ENCODE results near the gene GP9.
"Not testable (repeated sequence)": the region's sequence is repeated elsewhere in the genome, so short reads cannot be mapped to it uniquely, and the experiment has no call there.

GP9 gene

DNA sequence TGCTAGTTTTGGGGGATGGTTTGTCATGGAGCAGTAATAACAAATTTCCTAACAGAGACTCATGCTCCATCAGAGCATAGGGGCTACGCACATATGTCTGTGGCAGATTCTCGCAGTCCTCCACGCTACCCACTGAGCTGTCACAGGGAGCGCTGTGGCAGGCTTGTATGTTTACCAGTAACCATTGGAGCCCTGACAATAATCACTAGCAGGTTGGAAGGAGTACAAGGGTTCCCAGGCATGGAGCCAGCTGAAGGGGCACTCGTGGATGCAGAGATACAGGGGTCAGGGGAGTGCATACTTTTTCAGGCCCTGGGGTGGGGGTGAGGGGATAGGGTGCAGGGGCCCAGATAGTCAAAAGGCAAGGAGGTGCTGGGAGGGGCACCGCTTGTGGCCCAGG is 7.9 kb upstream of the GP9 start:
- no peak for DNase-seq

DNA sequence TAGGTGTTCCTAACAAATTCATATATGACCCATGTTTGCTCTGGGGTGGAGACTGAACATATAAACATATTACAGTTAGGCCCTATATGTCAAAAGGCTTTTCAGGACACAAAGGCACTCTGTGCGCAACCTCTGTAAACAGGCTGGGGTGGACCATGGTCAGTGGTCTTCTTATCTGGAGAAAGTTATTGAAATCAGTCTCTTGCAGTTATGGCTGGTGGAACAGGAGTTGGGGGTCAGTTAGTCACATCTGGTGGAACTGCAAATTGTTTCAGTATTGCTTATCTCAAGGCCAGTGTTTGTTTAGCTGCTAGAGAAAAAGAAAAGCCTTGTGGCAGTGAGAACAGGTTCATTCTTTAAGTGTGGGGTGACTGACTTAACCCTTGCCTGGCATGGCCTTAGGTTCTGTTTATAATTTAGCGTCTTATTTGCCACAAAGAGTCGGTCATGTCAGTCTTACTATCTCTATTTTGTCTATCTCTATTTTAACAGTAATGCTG is 5.9 kb upstream of the GP9 start:
- no peak for DNase-seq

DNA sequence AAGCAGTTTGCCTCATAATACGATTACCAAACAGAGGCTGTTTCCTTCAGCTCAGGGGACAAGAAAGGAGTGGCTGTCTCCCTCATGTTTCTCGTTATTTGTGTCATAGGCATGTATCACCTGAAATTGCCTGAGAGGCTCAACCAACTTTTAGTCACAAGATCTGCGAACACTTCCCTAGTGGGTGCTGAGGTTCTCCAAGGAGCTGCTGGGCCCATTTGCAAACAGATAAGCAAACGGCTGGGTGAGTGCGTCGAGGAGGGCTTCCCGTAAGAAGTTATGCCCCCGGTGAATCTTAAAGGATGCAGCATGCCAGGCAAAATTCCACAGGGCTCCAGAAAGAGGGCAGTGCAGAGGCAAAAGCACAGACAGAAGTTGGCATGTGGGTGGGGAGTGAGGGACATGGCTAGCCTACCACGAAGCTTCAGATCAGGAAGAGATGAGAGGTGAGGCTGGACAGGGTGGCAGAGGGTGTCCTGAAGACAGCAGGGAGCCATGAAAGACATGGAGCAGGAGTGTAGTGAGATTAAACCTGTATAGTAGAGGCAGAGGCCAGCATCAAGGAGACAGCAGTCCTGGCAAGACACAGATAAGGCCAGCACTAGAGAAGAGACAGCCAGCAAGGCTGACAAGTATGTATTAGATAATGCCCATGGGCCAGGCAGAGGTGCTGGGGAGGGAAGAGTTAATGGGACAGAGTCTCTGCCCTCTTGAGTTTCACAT is 4.0 kb upstream of the GP9 start:
- no peak for DNase-seq

- no peak for DNase-seq
These were observed 3.3 kb upstream of the GP9 start for GRCh38 chr3:129057249-129057648.

GRCh38 chr3:129058441-129059200 is 2.0 kb upstream of the GP9 start:
- no peak for DNase-seq

DNA sequence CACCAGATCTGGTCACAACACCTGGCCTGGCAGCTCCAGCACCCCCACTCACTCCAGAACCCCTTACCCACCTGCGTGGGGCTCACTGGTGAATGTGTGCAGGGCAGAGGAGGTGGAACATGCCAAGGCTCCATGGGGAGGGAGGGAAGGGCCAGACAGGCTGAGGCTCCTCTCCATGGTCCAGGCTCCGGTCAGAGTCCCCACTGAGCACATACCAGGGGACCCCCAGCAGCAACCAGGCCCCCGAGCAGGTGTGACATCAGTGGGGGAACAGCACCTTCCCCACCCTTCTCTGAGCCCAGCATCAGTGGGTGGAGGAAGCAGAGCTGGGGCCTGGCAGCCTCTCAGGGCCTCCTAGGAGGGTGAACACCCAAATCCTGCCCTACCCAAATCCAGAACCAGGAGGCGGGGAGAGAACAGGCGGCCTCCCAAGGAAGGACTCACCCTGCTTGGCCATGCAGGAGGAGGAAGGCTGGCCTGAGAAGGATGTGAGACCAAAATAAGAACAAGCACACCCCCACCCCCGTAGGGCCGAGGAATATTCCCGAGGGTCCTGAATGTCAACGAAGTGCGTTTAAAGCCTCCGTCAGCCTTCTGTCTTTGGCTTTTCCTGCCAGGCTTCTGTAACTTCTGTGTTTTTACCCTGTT is 1.1 kb upstream of the GP9 start:
- DNase-seq, result no peak

DNA sequence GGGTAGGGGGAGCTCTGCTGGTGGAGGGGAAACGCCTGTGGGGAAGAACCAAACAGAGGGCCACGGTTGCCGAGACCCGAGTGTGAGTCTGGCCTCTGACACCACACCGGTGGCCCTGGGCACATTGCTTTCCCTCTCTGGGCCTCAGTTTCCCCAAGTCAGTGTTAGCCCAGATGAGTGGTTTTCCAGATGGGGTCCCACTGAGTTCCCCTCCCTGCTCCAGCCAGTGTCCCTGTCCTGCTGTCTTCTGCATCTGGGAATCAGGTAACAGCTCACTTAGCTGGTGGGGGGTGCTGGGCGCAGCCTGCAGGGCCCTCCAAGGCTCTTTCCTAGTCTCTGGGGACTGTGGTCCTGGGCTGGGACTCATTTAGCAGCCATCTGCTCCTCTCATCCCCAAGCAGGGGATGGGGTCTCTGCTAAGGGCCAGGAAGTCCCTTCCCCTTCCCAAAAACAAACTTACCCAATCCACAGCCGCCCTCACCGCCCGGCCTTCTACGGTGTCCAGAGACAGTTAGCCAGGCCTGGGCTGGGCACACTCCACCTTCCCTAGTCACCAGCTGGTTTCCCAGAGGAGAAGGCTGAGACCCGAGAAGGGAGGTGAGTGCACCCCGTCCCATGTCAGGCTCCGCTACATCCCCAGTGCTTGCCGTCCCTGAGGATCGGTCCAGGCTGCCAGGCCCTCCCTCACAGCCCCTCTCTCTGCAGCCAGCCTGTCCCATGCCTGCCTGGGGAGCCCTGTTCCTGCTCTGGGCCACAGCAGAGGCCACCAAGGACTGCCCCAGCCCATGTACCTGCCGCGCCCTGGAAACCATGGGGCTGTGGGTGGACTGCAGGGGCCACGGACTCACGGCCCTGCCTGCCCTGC is 676 bp downstream of the GP9 start:
- DNase-seq, result no peak

DNA sequence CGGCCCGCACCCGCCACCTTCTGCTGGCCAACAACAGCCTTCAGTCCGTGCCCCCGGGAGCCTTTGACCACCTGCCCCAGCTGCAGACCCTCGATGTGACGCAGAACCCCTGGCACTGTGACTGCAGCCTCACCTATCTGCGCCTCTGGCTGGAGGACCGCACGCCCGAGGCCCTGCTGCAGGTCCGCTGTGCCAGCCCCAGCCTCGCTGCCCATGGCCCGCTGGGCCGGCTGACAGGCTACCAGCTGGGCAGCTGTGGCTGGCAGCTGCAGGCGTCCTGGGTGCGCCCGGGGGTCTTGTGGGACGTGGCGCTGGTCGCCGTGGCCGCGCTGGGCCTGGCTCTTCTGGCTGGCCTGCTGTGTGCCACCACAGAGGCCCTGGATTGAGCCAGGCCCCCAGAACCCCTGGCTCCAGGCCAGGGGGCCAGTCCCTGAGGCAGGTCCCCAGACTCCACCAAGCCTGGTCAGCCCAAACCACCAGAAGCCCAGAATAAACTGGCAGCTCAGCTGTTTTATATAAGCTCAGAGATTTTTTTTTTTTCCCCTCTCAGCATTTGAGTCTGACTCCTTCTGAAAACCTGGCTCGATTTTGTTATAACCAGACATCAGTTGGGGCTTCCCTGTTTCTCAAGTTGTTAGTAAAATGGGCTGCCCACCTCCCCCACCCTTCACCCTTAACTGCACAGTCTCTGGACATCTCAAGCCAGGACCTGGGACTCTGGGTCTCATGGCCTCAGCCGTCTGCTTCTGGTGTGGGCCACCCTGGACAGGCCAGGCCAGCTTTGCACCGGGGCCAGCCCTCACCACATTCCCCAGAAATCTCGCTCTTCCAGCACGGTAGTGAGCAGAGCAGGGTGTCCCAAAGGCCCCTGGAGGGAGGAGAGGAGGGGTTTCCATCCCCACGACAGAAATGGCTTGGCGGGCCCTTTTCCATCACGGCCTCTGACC is 1.6 kb downstream of the GP9 start:
- DNase-seq, result no peak

GRCh38 chr3:129063091-129063640 is 2.6 kb downstream of the GP9 start:
- no peak for DNase-seq

DNA sequence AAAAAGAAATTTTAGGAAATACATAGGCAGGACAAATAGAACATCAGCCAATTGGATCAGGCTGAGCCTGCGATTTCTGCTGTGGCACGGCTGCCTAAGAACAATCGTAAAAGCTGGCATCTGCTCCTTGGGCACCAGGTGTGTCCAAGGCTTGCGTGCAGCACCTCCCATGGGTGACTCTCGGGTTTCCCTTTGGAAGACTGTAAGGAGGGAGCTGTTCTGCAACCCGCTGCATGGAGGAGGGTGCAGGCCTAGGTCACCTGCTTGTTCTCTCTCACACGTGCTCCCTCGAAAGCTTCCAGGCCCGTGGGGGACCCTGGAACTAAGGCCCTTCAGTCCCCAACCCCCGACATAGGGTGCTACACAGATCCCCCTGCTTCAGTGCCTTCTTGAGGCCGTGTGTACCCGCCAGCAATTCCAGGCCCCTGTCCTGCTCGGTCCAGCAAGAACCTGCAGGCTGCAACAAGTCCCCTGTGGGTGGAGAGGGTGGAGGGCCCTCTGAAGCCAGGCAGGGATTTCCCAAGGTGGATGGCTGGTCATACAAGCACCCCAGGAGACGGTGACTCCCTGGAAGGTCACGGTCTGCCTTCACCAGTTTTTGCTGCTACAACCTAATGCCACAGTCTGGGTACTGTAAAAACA is 3.4 kb downstream of the GP9 start:
- no peak for DNase-seq

DNA sequence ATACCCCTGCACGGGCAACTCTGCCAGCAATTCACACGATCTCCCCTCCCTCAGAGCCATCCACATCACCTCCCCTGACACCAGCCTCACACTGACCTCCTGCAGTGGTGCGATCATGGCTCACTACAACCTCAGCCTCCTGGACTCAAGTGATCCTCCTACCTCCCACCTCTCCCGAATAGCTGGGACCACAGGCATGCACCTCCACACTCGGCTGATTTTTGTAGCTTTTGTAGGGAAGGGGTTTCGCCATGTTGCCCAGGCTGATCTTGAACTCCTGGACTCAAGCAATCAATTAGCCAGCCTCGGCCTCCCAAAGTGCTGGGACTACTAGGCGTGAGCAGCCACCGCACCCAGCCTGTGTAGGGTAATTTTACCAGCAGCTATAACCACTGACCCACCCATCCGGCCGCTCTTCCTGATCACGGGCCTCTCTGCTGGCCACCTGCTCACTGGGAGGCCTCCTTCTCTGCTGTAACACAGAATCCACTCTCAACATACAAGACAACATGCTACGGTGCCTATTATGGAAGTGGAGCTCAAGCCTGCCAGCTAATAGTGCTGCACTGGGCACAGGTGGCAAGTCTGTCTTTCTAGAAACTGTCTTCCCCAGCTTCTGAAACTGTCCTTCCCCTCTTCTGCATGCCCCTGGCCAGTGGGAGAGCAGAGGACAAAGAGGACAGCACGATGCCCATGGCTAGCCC is 4.6 kb downstream of the GP9 start:
- no peak for DNase-seq

- no peak for DNase-seq
These were observed 5.1 kb downstream of the GP9 start for GRCh38 chr3:129065720-129066073.

DNA sequence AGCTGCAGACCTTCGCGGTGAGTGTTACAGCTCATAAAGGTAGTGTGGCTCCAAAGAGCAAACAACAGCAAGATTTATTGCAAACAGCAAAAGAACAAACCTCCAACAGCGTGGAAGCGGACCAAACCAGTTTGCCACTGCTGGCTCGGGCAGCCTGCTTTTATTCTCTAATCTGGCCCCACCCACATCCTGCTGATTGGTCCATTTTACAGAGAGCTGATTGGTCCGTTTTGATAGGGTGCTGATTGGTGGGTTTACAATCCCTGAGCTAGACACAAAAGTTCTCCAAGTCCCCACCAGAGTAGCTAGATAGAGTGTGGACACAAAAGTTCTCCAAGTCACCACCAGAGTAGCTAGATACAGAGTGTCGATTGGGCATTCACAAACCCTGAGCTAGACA is 7.1 kb downstream of the GP9 start:
- not testable (repeated sequence) for DNase-seq

- DNase-seq, result no peak
These were observed 7.8 kb downstream of the GP9 start for GRCh38 chr3:129068291-129068886.

- not testable (repeated sequence) for DNase-seq
These were observed 8.9 kb downstream of the GP9 start for GRCh38 chr3:129069313-129070085.

DNA sequence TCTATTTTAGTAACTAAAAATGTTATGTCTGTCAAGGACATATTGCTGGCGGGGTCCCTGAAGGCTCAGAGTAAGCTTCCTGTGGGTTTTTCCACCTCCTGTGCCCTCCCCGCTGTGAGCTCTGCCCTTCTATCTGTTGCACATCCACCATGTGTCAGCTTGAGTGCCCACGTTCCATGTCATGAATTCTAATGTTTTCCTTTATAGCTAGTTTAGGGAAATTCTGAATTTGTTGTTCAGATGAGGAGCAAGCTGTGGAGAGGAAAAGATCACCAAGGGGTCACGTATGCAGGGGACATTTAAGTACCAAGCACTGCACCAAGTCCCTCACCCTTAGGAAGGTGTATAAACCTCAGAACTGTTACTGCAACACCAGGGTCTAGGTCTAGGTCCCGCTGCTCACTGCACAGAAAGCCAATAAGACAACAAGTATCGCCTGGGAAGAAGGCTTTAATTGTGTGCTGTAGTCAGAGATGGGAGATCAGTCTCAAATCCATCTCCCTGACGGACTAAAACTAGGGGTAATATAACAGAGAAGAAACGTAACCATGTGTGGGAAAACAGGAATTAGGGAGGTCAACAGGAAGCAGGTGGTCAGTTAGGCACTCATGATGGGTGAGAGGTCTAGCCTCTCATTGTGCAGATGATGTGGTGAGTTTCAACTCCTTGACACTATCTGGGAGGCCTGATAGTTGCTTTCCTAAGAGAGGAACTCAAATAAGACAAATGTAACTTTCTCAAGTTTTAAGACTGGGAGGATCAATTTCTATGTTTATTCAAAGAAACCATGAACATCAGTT is 9.7 kb downstream of the GP9 start:
- DNase-seq, result no peak

DNA sequence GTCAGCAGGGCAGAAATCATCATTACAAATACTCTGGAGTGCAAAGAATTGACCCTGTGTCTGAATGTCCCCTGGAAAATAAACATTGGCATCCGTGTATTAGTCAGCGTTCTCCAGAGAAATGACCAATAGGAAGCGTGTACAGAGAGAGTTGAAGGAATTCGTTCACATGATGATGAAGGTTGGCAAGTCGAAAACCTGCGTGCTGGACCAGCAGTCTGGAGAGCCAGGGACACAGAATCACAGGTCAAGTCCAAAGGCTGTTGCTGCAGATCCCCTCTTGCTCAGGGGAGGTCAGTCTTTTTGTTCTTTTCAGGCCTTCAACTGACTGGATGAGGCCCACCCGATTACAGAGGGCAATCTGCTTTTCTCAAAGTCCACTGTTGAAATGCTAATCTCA is 16.6 kb downstream of the GP9 start:
- DNase-seq, result no peak

DNA sequence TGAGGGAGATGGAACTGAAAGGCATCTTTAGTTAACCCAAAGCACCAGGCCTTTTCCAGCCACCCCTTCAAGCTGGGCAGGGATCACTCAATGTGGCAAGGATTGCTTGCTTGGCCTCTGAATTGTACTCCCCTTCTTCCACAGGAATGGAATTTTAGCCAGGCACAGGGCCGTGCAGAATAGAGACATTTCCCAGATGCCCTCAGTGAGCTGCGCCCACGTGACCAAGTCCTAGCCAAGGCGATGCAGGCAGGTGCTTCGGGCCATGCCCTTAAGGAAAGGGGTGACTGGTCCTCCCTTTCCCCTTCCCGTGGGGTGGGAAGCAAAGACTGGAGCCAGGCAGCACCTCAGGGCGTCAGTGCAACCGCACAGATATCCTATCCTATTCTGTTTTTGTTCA is 17.9 kb downstream of the GP9 start:
- DNase-seq, result no peak
